ENCODE measurements around the gene BRINP2. TPM values are rescaled to one million over a fixed set of nuclear protein-coding genes. Genes with fewer than 3 reads are reported as not detected.

The BRINP2 gene
- total and polyA plus RNA-seq, 2 of the 8 experiments (the other 6 are each of a cell fraction or from before 2014, with no cell fraction given), result 0.39 to 0.42 TPM

- H3K23ac ChIP-seq (ENCODE audit: insufficient read length), result no peak overlapping the region
- H4K5ac ChIP-seq (ENCODE audit: insufficient read length, low read depth, low read length), result no peak overlapping the region
- H3K18ac ChIP-seq (ENCODE audit: extremely low read depth, low read length), result no peak overlapping the region
- ChIA-PET CTCF (ENCODE audit: partially characterized antibody) (interaction anchor here (0.9 to 2.2 kb wide), 2 partner anchors 40 to 241 kb away, joined by 3 to 7 read pairs; no protein-coding TSS in a partner anchor), POLR2A (ENCODE audit: partially characterized antibody) (interaction anchor here (0.8 kb wide), 1 partner anchor 21 kb away, joined by 3 read pairs; no protein-coding TSS in a partner anchor)
- no peak overlapping the region for H2AFZ ChIP-seq (ENCODE audit: low read length)
- no peak overlapping the region for H2BK20ac ChIP-seq (ENCODE audit: low read length)
- no peak overlapping the region for H3K9ac ChIP-seq (replicated peaks in 1 of 4; ENCODE audit: extremely low read depth in 1 of 4, low read depth in 3 of 4, low read length in 3 of 4)
- no peak overlapping the region for H2AK5ac ChIP-seq (ENCODE audit: low read depth, low read length)
- no peaks in the 10 kb centered on the region for H4K20me1 ChIP-seq (replicated peaks in 1 of 2; ENCODE audit: control insufficient read depth in 1 of 2, insufficient read depth in 2 of 2, low read length in 2 of 2)
- H2BK120ac ChIP-seq (replicated peaks; ENCODE audit: low read depth, low read length), result no peak overlapping the region
- no peak overlapping the region for H2BK15ac ChIP-seq (ENCODE audit: low read length)
- H2BK12ac ChIP-seq (ENCODE audit: low read depth, low read length), result no peak overlapping the region
- no peak overlapping the region for H3K4me2 ChIP-seq (ENCODE audit: insufficient read depth in 1 of 2, low read depth in 2 of 2, low read length in 2 of 2)
- no peaks in the 10 kb centered on the region for H3K23me2 ChIP-seq (ENCODE audit: low read depth, low read length)
- H2BK5ac ChIP-seq (ENCODE audit: low read depth, low read length), result no peak overlapping the region
- no peaks in the 10 kb centered on the region for H3K36me3 ChIP-seq (ENCODE audit: control insufficient read depth in 2 of 4, insufficient read depth in 4 of 4, low read length in 3 of 4)
- FAIRE-seq (no peak), DNase-seq (ENCODE audit: low read depth in 1 of 2, low spot score in 2 of 2) (no peak)
- H3K4me3 ChIP-seq (ENCODE audit: extremely low read depth in 1 of 4, insufficient read depth in 2 of 4, low read depth in 3 of 4, low read length in 4 of 4), result no peak overlapping the region
- H3K9me3 ChIP-seq (ENCODE audit: insufficient read depth in 2 of 2, low read depth in 1 of 2, low read length in 1 of 2), result no peaks in the 10 kb centered on the region
- no peak overlapping the region for H3K56ac ChIP-seq (replicated peaks; ENCODE audit: insufficient read length, low read depth, low read length)
- no peak overlapping the region for H3K27ac ChIP-seq (ENCODE audit: low read depth, low read length)
- WGBS, 2 experiments (ENCODE audit: extremely low coverage in 1 of 2, insufficient coverage in 1 of 2, insufficient read length in 1 of 2, insufficient replicate concordance in 2 of 2, low coverage in 1 of 2, low lambda C conversion rate in 2 of 2, missing lambda C conversion rate in 1 of 2), result 96% methylated on average over 1 of the region's 1 CpG; no CpG with 5 or more reads in 1 of the 2 experiments
- no peak overlapping the region for H4K91ac ChIP-seq (replicated peaks; ENCODE audit: insufficient read length, low read length)
- TF ChIP-seq ZNF274 (IDR thresholded peaks at IDR 0.05; ENCODE audit: borderline replicate concordance, extremely low read depth, low read length) (no peak), SRF (IDR thresholded peaks at IDR 0.05; ENCODE audit: low read depth, low read length) (no peak), SP1 (IDR thresholded peaks at IDR 0.05; ENCODE audit: low read depth, low read length) (no peak), EZH2 (IDR thresholded peaks at IDR 0.05; ENCODE audit: low read depth, low read length, severe bottlenecking) (no peak), JUND (IDR thresholded peaks at IDR 0.05; ENCODE audit: low read length) (no peak), HDAC6 (IDR thresholded peaks at IDR 0.05; ENCODE audit: low read depth, low read length) (no peak), MAFK (IDR thresholded peaks at IDR 0.05; ENCODE audit: low read depth, low read length) (peak; percentile 57; the same call in 1 of the 2 replicates), RBBP5 (IDR thresholded peaks at IDR 0.05; ENCODE audit: borderline replicate concordance, low read depth, low read length) (no peak)
- no peaks in the 10 kb centered on the region for H3K79me2 ChIP-seq (ENCODE audit: control insufficient read depth in 1 of 2, insufficient read depth in 2 of 2, low read length in 2 of 2)
- no peak overlapping the region for H3K14ac ChIP-seq (ENCODE audit: insufficient read length)
- no peaks in the 10 kb centered on the region for H3K79me1 ChIP-seq (ENCODE audit: low read depth, low read length)
- H3K4ac ChIP-seq (replicated peaks; ENCODE audit: insufficient read length, low read depth, low read length), result no peak overlapping the region
- no peaks in the 10 kb centered on the region for H3K27me3 ChIP-seq (replicated peaks in 1 of 4; ENCODE audit: control insufficient read depth in 3 of 4, extremely low read depth in 1 of 4, insufficient read depth in 3 of 4, low read length in 3 of 4)
- peaks cover 0 to 7% (median 3%) of the 10 kb centered on the region in 4 experiments; a peak in 2 of 7 replicates for H3K4me1 ChIP-seq (replicated peaks in 1 of 4; ENCODE audit: control insufficient read depth in 3 of 4, insufficient read depth in 4 of 4, low read length in 3 of 4)
- no peak overlapping the region for H4K8ac ChIP-seq (ENCODE audit: extremely low read depth, insufficient read depth, low read length)
Observed at GRCh38 chr1:177142010-177142409, 28.7 kb upstream of the BRINP2 start.

All from H1 (cell line).